ENCODE results near the gene EIF4A3.

DNA sequence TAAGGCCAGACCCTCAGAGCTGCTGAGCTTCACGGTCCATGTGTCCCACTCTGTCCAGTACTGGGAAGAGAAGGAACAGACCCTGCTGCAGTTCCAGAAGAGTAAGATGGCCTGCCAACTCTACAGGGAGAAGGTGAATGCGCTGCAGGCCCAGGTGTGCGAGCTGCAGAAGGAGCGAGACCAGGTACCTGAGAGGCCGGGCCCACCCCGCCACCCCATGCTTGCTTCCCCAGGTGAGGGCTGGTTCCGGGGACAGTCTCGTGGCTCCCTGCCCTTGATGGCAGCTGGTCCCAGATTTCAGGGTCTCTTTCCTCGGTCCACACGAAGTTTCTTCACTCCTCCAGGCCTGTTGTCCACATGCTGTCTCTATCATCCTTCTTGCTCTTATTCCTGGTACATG lies 43.8 kb upstream of the EIF4A3 start:
- no peak for TF ChIP-seq ARNTL (CRISPR knock-in tag; IDR thresholded peaks at IDR 0.05; ENCODE audit: borderline replicate concordance, low read depth)
- TF ChIP-seq, protein P1, sequence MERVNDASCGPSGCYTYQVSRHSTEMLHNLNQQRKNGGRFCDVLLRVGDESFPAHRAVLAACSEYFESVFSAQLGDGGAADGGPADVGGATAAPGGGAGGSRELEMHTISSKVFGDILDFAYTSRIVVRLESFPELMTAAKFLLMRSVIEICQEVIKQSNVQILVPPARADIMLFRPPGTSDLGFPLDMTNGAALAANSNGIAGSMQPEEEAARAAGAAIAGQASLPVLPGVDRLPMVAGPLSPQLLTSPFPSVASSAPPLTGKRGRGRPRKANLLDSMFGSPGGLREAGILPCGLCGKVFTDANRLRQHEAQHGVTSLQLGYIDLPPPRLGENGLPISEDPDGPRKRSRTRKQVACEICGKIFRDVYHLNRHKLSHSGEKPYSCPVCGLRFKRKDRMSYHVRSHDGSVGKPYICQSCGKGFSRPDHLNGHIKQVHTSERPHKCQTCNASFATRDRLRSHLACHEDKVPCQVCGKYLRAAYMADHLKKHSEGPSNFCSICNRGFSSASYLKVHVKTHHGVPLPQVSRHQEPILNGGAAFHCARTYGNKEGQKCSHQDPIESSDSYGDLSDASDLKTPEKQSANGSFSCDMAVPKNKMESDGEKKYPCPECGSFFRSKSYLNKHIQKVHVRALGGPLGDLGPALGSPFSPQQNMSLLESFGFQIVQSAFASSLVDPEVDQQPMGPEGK (CRISPR knock-in tag; IDR thresholded peaks at IDR 0.05; ENCODE audit: borderline replicate concordance), result no peak
- TF ChIP-seq CSDC2 (CRISPR knock-in tag; IDR thresholded peaks at IDR 0.05), result no peak
- TF ChIP-seq PPARA (CRISPR knock-in tag; IDR thresholded peaks at IDR 0.05; ENCODE audit: borderline replicate concordance), result no peak

All from SK-N-SH treated with all-trans-retinoic acid at 6 μM for 48 hours (cell line).